ENCODE data around the gene APOH.

APOH gene

GRCh38 chr17:66191593-66192377 lies 37.4 kb downstream of the APOH start, which contains the start of gene CEP112:
CEP112 (minus strand) TSS chr17:66192133.
- DNase-seq = no peak

- DNase-seq = no peak
Observed at GRCh38 chr17:66190738-66191592, 38.2 kb downstream of the APOH start.

GRCh38 chr17:66187718-66188117 lies 41.5 kb downstream of the APOH start:
- no peak for DNase-seq

GRCh38 chr17:66185862-66186261 lies 43.4 kb downstream of the APOH start:
- DNase-seq = no peak

GRCh38 chr17:66184392-66184791 lies 44.8 kb downstream of the APOH start:
- DNase-seq = no peak

- no peak for DNase-seq
Observed at GRCh38 chr17:66183529-66183928, 45.7 kb downstream of the APOH start.

- DNase-seq = no peak
Observed at GRCh38 chr17:66178642-66179041, 50.6 kb downstream of the APOH start.

- DNase-seq = no peak
Observed at GRCh38 chr17:66177048-66177447, 52.2 kb downstream of the APOH start.

- DNase-seq = no peak
Observed at GRCh38 chr17:66175892-66176291, 53.3 kb downstream of the APOH start.

- no peak for DNase-seq
Observed at GRCh38 chr17:66172691-66173223, 56.5 kb downstream of the APOH start.

GRCh38 chr17:66172144-66172543 lies 57.1 kb downstream of the APOH start:
- DNase-seq = no peak

GRCh38 chr17:66171692-66172091 lies 57.5 kb downstream of the APOH start:
- no peak for DNase-seq

- no peak for DNase-seq
Observed at GRCh38 chr17:66171172-66171571, 58.0 kb downstream of the APOH start.

GRCh38 chr17:66169839-66170238 lies 59.4 kb downstream of the APOH start:
- no peak for DNase-seq

- no peak for DNase-seq
Observed at GRCh38 chr17:66167189-66167815, 61.9 kb downstream of the APOH start.

GRCh38 chr17:66165537-66166123 lies 63.6 kb downstream of the APOH start:
- no peak for DNase-seq

Measured in cerebellar nuclear complex (tissue), 1 donor.